Activated naive CD8-positive, alpha-beta T cell treated with anti-CD3 and anti-CD28 coated beads, Interleukin-2, amount 50 U/mL, for 16 hours (primary cell): ENCODE measurements around the gene QTRT2.

Experiments used
- DNase-seq: peaks from one replicate; pipeline ENCODE4 v3.0.0-alpha.2; 2020; ENCODE audit warnings: low read depth, low spot score

QTRT2 gene

DNA sequence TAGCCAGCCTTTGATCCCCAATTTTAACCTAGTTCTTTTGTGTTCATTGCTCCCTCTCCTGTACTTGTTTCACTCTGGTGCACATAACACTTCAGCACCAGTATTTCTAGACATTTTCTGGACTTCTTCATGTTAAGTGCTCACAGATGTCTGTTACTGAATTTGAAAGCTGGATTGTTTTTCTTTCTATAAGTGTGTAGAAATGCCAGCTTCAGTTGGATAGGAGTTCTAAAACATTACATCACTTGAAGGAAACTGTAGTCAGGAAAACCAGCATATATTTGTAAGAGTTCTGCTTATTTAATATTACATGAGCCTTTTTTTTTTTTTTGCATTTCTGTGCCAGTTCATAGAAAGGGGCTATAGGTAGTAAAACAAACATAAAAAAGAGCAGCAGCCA is 21.6 kb downstream of the QTRT2 start:
- no peak for DNase-seq

DNA sequence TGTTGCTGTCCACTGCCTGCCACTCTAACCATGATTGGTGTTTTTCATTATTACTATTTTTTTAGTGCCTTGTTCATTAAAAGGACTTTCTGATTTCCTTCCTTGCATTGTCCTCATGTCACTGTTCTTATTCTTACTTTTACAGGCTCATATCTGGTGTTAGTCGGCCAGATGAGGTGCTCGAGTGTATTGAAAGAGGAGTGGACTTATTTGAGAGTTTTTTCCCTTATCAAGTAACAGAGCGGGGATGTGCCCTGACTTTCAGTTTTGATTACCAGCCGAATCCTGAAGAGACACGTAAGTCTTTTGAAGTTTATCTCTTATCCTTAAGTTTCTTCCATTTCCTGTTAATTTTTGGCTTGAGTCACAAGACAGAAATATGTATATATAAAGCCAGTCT is 23.2 kb downstream of the QTRT2 start:
- no peak for DNase-seq

DNA sequence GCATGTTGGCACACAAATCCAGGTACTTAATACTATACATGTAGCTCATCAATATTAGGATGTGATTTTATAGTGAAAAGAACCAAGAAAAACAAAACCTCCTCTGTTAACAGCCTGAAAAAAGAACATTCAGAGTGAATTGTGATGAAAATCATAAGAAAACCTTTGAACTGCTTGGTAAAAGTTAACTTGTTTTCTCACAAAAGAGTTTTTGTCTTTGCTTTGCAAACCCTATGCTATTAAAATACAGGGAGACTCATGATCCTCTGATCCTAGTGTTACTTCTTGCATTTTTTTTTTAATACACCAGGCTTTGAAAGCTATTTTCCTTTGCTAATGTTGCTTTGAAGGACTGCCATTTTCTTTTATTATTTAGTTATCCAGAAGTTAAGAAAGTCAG is 23.7 kb downstream of the QTRT2 start:
- DNase-seq, result no peak

DNA sequence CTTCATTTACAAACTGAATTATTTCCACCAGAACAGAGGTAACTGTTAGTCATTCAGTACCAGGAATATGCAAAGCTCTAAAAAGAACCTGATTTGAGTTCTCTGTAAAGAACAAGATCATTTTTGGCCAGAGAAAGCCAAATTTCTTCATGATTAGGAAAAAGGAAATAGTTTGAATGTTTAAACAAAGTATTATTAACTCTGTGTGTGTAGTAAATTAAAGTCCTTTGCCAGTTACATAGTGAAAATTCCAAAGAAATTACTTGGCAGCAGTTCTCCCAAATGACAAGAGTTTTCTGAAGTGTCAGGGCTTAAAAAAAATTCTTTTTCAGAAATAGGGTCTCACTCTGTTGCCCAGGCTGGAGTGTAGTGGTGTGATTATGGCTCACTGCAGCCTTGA is 24.5 kb downstream of the QTRT2 start:
- no peak for DNase-seq

DNA sequence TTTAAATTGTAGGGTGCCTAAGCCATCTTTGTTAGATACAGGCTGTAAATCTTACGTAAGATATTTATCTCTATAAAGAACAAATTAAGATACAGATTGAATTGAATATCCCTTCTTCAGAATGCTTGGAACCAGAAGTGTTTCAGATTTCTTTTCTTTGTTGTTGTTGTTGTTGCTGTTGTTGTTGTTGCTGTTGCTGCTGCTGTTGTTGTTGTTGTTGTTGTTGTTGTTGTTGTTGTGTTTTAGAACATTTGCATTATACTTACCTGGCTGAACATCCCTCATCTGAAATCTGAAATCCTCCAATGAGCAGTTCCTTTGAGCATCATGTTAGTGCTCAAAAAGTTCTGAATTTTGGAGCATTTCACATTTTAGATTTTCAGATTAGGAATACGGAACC is 26.6 kb downstream of the QTRT2 start:
- no peak for DNase-seq

DNA sequence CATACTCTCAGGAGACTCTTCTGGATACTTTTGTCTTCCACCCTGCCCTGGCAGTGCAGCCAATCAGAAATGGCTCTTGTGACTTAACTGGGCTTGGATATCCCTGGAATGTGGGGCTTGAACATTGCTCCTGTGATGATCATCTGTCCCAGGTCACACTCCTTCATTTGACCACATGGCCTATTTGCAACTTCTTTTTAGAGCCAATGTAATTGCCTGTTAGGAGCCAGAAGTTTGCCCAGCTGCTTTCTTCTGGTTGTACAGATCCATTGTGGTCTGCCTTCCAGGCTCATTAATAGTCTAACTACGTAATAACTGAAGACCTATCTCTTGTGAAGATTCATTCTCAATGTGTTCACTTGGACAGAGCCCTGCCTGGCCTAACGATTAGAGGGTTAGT is 29.8 kb downstream of the QTRT2 start:
- DNase-seq, result no peak

DNA sequence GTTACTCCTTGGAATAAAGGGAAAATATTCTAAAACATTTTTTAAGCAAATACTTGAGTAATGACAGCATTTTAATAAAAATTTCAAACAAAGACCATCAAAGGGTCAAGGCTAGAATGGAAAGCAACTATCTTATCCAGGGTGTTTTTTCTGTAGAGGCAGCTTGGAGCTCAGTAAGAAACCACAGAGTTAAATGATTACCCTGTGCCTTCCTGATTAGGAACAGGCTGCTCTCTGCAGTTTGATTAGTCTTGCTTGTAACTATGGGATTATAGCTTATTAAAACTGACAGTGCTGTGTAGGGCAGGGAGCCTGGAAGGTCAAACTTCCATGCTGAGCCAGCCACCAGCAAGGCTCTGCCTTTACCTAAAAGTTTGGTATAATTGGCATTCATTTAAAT is 33.1 kb downstream of the QTRT2 start:
- no peak for DNase-seq

DNA sequence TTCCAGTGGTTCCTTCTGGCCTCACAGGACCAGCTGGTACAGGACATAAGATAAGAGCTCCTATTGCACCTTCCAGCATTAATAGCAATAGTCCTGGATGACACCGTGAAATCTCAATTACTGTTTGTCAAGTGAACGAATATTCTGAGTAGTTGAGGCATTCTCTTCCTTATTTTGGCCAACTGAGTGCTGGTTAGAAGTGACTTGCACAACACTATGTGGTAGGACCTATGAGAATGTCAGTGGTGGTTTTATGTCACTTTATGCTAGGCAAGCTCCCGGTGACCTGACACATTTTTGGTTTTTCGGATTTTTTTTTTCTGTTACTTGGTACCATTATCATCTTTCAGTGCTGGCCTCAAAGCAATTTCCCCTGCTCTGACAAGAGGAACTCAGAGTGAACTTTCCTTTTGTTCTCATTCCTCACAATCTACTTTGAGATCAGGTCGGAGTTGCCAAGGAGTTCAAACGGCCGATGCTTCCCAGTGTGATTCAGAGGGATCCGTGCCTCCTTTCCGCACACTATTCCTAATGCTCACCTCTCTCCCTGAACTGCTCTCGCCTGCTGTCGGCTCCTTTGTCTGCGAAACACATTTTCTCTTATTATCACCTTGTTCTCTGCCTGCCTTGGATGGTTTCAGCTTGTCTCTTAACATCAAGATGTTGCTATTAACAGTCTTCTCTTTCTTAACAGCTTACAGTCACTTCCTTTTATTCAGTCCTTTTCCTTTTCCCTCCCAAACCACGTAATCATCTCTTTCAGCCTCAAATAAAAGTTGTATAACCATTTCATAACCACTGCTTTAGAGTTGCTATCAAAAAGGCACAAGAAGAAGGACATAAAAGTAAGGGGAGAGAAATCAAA is 35.8 kb downstream of the QTRT2 start:
- DNase-seq, result no peak

DNA sequence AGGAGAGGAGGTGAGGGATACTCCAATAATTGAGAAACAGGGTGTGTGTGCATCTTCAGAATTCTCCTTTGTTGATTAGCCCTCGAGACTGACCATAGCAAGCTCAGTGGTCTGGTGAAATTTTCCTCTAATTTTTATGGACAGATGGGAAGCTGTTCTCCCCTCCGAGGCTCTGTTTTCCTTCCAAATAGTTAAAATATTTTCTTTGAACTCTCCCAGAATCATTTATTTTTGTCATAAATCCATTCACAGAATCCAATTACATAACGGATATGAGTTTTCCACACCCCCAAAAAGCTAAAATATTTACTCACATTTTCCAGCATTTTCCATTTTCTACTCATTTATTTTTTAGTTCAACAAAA is 36.5 kb downstream of the QTRT2 start:
- DNase-seq, result no peak

DNA sequence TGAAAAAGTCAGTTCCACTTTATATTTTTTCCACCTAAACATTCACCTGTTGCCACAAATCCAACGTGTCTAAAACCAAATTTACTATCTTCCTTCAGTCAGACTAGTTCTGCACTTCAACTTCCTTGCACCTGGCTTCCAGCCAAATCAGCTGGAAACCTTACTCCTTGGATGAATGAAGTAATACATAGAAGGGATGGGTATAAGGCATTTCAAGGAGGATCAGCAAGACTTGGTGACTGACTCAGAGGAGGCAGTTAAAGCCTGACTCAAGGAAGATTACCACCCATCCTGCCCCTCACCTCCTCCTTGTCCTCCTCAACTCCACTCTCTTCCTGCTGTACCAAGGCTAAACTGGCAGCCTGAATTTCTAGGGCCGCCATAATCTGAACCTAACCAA is 37.1 kb downstream of the QTRT2 start:
- no peak for DNase-seq

DNA sequence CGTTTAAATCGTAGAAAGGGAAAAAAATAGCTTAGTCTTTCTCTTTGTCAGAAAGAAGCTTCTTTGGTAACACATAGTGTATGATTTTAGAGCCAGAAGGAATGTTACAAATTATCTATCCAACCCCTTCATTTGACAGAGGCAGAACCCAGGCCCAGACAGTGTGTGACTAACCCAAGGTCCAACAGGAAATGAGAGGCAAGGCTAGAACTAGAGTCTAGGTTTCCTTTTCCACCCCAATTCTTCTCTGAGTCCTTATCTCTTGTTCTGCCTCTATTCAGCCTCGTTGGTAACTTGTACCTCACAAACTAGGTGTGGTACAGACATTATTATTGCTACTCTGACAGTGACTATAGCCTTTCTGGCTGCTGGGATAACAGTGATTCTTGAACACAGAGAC is 39.3 kb downstream of the QTRT2 start:
- no peak for DNase-seq

DNA sequence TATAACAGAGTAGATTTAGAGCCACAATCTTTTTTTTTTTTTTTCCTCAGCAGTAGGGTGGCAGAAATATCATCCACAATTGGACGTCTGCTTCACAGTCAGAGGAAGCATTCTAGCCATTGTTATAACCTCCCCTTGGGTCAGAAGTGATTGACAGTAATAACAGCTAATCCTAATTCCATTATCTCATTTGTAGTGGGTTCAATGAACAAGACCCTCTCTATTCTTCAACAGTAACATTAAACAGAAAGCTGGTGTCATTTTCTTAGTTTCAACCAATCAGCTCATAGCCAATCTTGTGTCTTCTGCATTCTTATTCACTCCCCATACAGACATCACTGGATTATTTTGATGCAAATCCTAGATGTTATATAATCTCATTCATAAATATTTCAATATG is 44.6 kb downstream of the QTRT2 start:
- DNase-seq, result no peak

DNA sequence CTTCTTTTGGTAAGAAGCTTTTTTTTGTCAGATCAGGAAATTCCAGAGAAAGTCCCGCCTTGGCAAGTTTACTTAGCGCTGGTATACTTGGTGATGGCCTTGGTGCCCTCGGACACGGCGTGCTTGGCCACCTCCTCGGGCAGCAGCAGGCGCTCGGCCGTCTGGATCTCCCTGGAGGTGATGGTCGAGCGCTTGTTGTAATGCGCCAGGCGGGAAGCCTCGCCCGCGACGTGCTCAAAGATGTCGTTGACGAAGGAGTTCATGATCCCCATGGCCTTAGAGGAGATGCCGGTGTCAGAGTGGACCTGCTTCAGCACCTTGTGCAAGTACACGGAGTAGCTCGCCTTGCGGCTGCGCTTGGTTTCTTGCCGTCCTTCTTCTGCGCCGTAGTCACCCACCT is 46.6 kb downstream of the QTRT2 start:
- no peak for DNase-seq

DNA sequence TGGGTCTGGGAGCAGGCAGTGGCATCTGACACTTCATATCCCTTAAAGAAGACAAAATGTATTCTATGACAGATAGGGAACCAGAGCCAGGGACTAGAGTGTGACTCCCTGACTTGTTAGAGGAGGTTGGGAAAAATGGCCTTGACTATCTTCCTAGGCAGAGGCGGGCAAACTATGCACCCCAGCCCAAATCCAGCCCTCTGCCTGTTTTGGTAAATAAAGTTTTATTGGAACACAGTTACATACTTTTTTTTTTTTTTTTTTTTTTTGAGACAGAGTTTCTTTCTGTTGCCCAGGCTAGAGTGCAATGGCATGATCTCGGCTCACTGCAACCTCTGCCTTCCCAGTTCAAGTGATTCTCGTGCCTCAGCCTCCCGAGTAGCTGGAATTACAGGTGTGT is 47.3 kb downstream of the QTRT2 start:
- DNase-seq, result no peak

DNA sequence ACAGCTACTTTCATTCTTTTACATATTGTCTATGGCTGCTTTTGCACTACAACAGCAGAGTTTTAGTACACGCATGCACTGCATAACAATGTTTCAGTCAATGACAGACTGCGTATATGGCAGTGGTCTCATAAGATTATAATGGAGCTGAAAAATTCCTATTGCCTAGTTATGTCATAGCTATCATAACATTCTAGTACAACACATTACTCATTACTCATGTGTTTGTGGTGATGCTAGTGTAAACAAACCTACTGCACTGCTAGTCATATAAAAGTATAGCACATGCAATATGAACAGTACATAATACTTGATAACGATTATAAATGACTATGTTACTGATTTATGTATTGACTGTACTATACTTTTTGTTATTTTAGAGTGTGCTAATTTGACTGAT is 47.9 kb downstream of the QTRT2 start:
- DNase-seq, result no peak

DNA sequence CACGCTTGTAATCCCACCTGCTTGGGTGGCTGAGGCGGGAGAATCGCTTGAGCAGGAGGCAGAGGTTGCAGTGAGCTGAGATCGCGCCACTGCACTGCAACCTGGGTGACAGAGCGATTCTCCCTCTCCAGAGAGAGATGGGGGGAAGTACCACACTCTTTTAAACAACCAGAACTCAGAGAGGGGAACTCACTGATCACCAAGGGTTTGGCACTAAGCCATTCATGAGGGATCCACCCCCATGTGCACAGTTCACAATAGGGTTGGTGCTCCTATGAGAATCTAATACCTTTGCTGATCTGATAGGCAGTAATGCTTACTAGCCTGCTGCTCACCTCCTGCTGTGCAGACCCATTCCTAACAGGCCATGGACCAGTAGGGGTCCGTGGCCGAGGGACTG is 51.6 kb downstream of the QTRT2 start:
- no peak for DNase-seq

DNA sequence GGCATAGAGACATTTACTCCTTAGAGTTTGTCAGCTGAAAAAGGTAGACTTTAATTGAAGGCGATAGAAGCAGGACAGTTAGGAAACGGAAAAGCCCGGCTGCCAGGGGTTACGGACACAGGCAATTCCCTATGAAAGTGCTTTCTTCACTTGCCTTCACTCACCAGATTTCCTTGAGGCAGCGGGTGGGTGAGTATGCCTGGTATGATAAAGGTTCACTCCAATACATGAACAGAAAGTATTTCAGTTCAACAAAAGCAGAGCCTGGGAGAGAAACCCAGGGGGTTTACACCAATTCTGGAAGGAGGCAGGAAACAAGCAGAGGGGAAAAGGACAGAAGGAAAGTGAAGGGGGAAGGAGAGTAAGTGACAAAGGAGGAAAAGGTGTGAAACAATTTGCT is 53.9 kb downstream of the QTRT2 start:
- no peak for DNase-seq

DNA sequence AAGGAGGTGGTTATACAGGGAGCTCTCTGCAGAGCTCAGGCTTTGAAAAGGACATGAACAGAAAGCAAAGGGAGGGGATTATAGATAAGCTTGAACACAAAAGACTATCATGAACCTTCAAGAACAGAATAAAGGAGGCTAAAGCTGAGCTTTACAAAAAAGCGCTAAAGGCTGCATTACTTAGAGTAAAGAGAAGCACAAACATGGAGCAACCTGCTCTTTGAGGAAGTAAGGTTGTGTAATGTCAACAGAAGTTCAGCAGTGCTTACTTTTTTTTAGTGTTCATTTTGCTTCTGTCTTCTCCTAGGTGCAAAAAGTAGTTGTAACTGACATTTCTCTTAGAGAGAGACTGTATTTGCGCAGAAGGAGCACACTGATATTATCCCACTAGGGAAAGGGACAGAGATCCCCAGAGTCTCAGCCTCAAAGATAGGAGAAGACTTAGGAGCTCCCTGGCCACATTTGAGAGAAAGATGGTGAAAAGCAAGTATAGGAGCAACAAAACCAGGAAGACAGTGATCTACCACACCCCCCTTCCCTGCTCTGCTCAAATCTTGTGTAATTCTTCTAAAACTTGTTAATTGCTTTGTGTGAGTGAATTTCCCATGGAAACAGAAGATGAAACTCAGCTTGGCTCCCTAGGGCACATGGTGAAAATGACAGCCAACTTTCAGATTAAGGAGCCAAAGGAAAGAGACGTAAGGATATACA is 54.7 kb downstream of the QTRT2 start:
- DNase-seq, result no peak

DNA sequence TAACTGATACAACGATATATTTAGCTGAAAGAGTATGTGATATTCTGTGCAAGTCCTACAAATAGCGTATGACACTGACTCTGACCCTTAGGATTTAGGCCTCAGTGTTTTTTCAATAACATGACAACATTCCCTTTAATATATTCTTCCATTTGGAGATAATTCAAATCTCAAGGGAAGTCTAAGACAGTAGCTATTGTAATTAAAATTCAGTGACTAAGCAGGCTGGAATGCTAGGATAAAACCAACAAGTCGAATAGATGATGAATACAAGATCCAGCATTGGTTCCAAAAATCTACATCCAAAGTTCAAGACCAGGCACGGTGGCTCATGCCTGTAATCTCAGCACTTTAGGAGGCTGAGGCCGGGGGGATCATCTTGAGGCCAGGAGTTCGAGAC is 56.2 kb downstream of the QTRT2 start:
- DNase-seq, result no peak

DNA sequence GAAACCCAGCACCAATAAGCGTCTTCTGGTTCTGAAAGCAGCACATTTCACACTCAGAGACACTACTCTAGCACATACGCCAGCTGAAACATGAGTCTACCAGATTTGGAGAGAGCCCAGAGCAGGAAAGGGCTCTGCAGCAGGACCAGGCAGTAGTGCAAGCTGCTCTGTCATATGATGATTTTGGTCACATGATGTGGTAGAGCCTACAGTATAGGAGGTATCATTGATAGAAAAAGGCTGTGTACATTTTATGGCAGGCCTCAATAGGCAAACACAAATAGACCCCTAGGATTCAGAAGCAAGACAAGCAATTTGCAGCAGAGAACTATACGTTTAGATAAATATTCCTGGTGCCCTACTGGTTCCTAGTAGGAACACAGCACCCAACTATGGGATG is 58.2 kb downstream of the QTRT2 start:
- no peak for DNase-seq

DNA sequence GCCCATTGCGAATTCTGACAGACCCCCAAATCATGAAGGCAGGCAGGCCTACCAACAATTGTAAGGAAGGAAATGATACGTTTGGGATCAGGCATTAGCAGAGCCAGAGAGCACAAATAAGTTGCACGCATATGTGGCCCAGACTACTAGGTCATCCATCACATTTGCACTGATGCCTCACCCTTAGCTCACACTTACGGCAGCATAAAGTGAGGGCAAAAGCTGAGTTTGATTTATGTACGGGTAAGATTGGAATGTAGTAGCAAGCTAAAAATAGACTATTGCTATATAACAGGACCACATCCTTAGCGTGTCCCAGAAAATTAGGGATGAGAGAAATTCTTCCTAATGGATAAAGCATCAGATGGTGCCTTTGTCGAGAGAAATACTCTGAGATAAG is 58.6 kb downstream of the QTRT2 start:
- no peak for DNase-seq

DNA sequence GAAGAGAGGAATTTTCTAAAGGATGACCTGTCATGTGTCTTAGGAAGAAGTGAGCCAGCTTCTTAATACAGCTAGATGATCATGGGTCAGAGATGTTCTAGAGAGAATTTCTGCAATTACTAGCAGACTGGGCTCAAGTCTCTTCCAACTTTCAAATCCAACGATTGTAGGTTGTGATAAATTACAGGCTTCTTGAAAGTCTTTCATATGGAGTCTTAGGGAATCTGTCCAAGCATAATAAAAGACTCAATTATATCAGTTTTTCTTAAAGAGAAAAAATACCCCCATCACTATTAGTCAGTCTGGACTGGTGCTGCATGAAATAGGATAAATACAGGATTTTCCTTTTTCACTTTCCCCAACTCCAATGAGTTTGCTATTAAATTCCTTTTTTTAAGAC is 63.2 kb downstream of the QTRT2 start:
- DNase-seq, result no peak

DNA sequence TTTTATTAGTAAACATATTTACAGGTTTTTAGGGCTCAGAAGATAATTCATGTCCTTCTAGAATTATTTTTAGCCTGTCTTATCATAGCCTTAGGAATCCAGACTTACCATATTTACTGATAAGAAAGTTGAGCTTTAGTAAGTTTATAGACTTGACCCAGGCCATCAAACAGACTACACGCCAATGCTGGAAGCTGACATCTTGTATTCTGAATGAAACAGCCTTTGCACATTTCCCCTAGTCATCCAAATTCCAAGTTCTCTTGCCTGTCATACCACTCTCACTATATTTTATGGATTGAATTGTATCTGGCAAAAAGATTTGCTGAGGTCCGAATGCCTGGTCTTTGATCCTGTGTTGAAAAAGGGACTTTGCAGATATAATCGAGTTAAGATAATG is 63.7 kb downstream of the QTRT2 start:
- no peak for DNase-seq
